ENCODE measurements around the gene ARL8B.

- TF ChIP-seq SRF (IDR thresholded peaks at IDR 0.05; ENCODE audit: low read depth in 2 of 2, low read length in 2 of 2) (no peak), HDAC2 (IDR thresholded peaks at IDR 0.05) (no peak), FOXK2 (IDR thresholded peaks at IDR 0.05) (no peak)
Observed at GRCh38 chr3:5210926-5211325, 88.8 kb downstream of the ARL8B start.

Data from GM12878 (cell line).